Upper lobe of left lung (tissue), 6 donors: Measurements from ENCODE around the gene PRICKLE3. TPM values are rescaled to one million over a fixed set of nuclear protein-coding genes. Genes with fewer than 3 reads are reported as not detected.
A peak's percentile ranks its signal among the peaks of the same experiment; 100 is the strongest.

ENCODE experiments used
- ATAC-seq, 2 donors: fragments of 200-7000 bp; cut with Tn5 transposase; one replicate each; pipeline ENCODE4 v1.9.1; 2022; ENCODE audit warnings: mild to moderate bottlenecking in 2 of 2, moderate library complexity in 2 of 2; ENCODE audit not compliant: low FRiP score in 2 of 2
- DNase-seq, 2 donors: peaks; one replicate each; pipeline ENCODE4 v3.0.0-alpha.2; 2019 to 2020
- H3K27ac ChIP-seq, 4 donors: fragments of 200-600 bp; sonication (generic); one replicate each; pipeline ENCODE4 v1.5.1; 2016 to 2019
- H3K27me3 ChIP-seq, 4 donors: fragments of 200-600 bp; sonication (generic); one replicate each; pipeline ENCODE4 v1.5.1; 2017 to 2019
- H3K36me3 ChIP-seq, 4 donors: fragments of 200-600 bp; sonication (generic); one replicate each; pipeline ENCODE4 v1.5.1; 2016 to 2019
- H3K4me1 ChIP-seq, 4 donors: fragments of 200-600 bp; sonication (generic); one replicate each; pipeline ENCODE4 v1.5.1; 2018 to 2019
- H3K4me3 ChIP-seq, 4 donors: fragments of 200-600 bp; sonication (generic); one replicate each; pipeline ENCODE4 v1.5.1; 2017 to 2019; ENCODE audit warnings: mild to moderate bottlenecking in 2 of 4, moderate library complexity in 1 of 4
- H3K9me3 ChIP-seq, 4 donors: fragments of 200-600 bp; sonication (generic); one replicate each; pipeline ENCODE4 v1.5.1; 2018 to 2019
- CTCF ChIP-seq, 6 experiments: fragments of 450-650 bp in 4 of 6; fragments of 200-600 bp in 2 of 6; sonication (generic) in 2 of 6; IDR thresholded peaks; one replicate each; pipeline ENCODE4 v1.5.1; 2016 to 2019; ENCODE audit warnings: antibody characterized with exemption in 6 of 6
- EP300 ChIP-seq, 4 donors: sonication (generic); formaldehyde crosslinking; IDR thresholded peaks; one replicate each; pipeline ENCODE4 v1.5.1; 2017; ENCODE audit warnings: antibody characterized with exemption in 4 of 4, control low read depth in 2 of 4
- POLR2A ChIP-seq, 4 donors: fragments of 450-650 bp; IDR thresholded peaks; one replicate each; pipeline ENCODE4 v1.5.1; 2016 to 2017; ENCODE audit warnings: antibody characterized with exemption in 4 of 4, mild to moderate bottlenecking in 2 of 4
- POLR2AphosphoS5 ChIP-seq, 2 donors: sonication (generic); formaldehyde crosslinking; IDR thresholded peaks; one replicate each; pipeline ENCODE4 v1.5.1; 2017; ENCODE audit warnings: antibody characterized with exemption in 2 of 2
- WGBS, 2 donors: methylation state at CpG; one replicate each; pipeline ENCODE4 v1.1.5; 2017 to 2018; 5-methylcytosine and 5-hydroxymethylcytosine counted together
- total RNA-seq, 6 donors: library from RNA; depleted of rRNA in 4 of 6; stranded (reverse); fragments of >200 nt in 4 of 6; gene quantifications; one replicate each; pipeline versions ENCODE4 v1.1.0 to v1.2.1, GENCODE V29; 2016 to 2021
- donor health status: DM: no; HTN: no; CAD: no; lungs with moderate emphysema.
- donor health status: DM: no; HTN: yes; CAD: no; lungs with severe emphysema.

PRICKLE3 gene
- total RNA-seq, 6 donors from 2014 or later, result 14.4 to 43.0 (median 19.7) TPM

- WGBS, 2 donors, result 62 to 64% methylated on average over 3 of the region's 3 CpGs
- no peak for DNase-seq
- ATAC-seq, result no peak
- peaks cover 6 to 26% (median 8%) of the 10 kb centered on the region in 4 donors for H3K4me1 ChIP-seq
- TF ChIP-seq CTCF (IDR thresholded peaks at IDR 0.05) (no peak), EP300 (IDR thresholded peaks at IDR 0.05) (no peak), POLR2A (IDR thresholded peaks at IDR 0.05) (no peak), POLR2AphosphoS5 (IDR thresholded peaks at IDR 0.05) (no peak)
- H3K27me3 ChIP-seq, result peaks cover 0 to 5% (median 0%) of the 10 kb centered on the region in 4 donors
- no peaks in the 10 kb centered on the region for H3K36me3 ChIP-seq
- peak overlapping the region in 3 of 4 donors; percentile 27 to 45 (median 44) for H3K4me3 ChIP-seq
- H3K27ac ChIP-seq, result peak overlapping the region; percentile 88 to 93 (median 90)
- H3K9me3 ChIP-seq, result peaks cover 0 to 5% (median 0%) of the 10 kb centered on the region in 4 donors
Observed at GRCh38 chrX:49167740-49168108, 18.4 kb downstream of the PRICKLE3 start.

- Histone ChIP-seq H3K27me3 (peaks cover 0 to 5% (median 0%) of the 10 kb centered on the region in 4 donors), H3K9me3 (peaks cover 0 to 5% (median 0%) of the 10 kb centered on the region in 4 donors), H3K36me3 (no peaks in the 10 kb centered on the region), H3K4me1 (peaks cover 6 to 26% (median 8%) of the 10 kb centered on the region in 4 donors), H3K27ac (peak overlapping the region; percentile 88 to 93 (median 90)), H3K4me3 (peak overlapping the region in 3 of 4 donors; percentile 27 to 45 (median 44))
- TF ChIP-seq EP300 (IDR thresholded peaks at IDR 0.05) (no peak), POLR2AphosphoS5 (IDR thresholded peaks at IDR 0.05) (peak; percentile 54 to 63), POLR2A (IDR thresholded peaks at IDR 0.05) (peak in 2 of 4 donors; percentile 23 to 59)
- ATAC-seq (peak; percentile 59 to 71), DNase-seq (peak; percentile 71 to 83)
- WGBS, 2 donors, result 0 to 47% methylated on average over 14 to 35 of the region's 35 CpGs
Observed at GRCh38 chrX:49166914-49167739, 19.0 kb downstream of the PRICKLE3 start.

DNA sequence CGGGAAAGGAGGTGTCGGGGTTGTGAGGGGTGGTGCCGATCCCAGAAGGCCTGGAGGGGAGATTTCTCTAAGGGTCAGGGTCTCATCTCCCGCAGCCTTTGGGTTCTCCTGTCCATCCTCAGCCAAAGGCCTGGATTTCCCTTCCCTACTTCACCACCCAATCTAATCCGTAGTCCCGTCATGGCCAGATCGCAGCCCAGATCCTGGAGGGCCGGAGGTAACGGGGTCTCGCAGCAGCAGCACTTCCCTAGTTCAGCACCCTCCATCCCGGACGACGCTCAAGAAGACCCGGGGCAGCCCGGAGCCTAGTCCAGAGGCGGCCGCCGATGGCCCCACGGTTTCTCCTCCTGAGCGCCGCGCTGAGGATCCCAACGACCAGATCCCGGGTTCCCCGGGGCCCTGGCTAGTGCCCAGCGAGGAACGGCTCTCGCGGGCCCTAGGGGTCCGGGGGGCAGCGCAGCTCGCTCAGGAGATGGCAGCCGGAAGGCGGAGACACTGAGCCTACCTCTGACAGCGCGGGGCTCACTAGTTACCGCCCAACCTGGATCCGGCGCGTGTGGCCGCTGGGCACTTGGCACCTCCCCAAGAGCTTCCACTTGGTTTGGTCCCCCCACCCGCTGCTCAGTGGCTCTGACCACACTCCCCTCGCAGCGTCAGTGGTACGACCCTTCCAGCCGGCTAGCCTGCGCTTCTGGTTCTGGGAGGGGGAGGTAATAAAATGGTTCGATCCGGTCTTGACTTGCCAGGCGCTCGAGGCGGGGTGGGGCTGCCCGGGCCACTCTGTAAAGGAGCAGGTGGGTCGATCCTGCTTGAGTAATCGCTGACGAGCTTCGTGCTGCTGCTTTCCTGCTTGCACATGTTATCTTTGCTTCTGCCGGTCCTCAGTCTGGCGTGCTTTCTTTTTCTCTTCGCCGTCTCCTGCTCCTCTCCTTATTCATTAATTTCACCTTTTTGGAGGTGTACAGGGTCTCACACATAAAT, 20.0 kb downstream of the PRICKLE3 start:
- Histone ChIP-seq H3K36me3 (no peaks in the 10 kb centered on the region), H3K27ac (peak overlapping the region; percentile 88 to 93 (median 90)), H3K4me1 (peaks cover 6 to 26% (median 8%) of the 10 kb centered on the region in 4 donors), H3K4me3 (peak overlapping the region in 3 of 4 donors; percentile 27 to 45 (median 44)), H3K27me3 (peaks cover 0 to 5% (median 0%) of the 10 kb centered on the region in 4 donors), H3K9me3 (no peaks in the 10 kb centered on the region)
- ATAC-seq (peak; percentile 19 to 67), DNase-seq (peak; percentile 84 to 89)
- 22 to 48% methylated on average over 11 to 54 of the region's 61 CpGs for WGBS, 2 donors
- TF ChIP-seq POLR2AphosphoS5 (IDR thresholded peaks at IDR 0.05) (peak; percentile 47 to 56), POLR2A (IDR thresholded peaks at IDR 0.05) (no peak), EP300 (IDR thresholded peaks at IDR 0.05) (no peak), CTCF (IDR thresholded peaks at IDR 0.05) (peak in 3 of 6 experiments; percentile 18 to 34 (median 26))

- no peaks in the 10 kb centered on the region for H3K9me3 ChIP-seq
- peaks cover 6 to 26% (median 8%) of the 10 kb centered on the region in 4 donors for H3K4me1 ChIP-seq
- WGBS, 2 donors, result 92 to 100% methylated on average over 1 to 31 of the region's 31 CpGs
- no peaks in the 10 kb centered on the region for H3K36me3 ChIP-seq
- peaks cover 0 to 5% (median 0%) of the 10 kb centered on the region in 4 donors for H3K27me3 ChIP-seq
- no peak overlapping the region for H3K4me3 ChIP-seq
- no peak for ATAC-seq
- no peak for DNase-seq
- peak overlapping the region in 3 of 4 donors; percentile 93 to 97 (median 93) for H3K27ac ChIP-seq
- TF ChIP-seq POLR2AphosphoS5 (IDR thresholded peaks at IDR 0.05) (no peak), EP300 (IDR thresholded peaks at IDR 0.05) (no peak), CTCF (IDR thresholded peaks at IDR 0.05) (no peak), POLR2A (IDR thresholded peaks at IDR 0.05) (no peak)
Observed at GRCh38 chrX:49164589-49165360, 21.4 kb downstream of the PRICKLE3 start.
